ENCODE measurements around the gene PLA2G4D.

PLA2G4D gene

GRCh38 chr15:42069496-42070278 is 24.7 kb downstream of the PLA2G4D start:
- DNase-seq: no peak

- DNase-seq: no peak
These were observed 25.3 kb downstream of the PLA2G4D start for GRCh38 chr15:42069025-42069424.

- DNase-seq: no peak
These were observed 25.8 kb downstream of the PLA2G4D start for GRCh38 chr15:42068601-42069000.

GRCh38 chr15:42066764-42067415 is 27.5 kb downstream of the PLA2G4D start:
- no peak for DNase-seq

- DNase-seq: no peak
These were observed 28.9 kb downstream of the PLA2G4D start for GRCh38 chr15:42065468-42065867.

GRCh38 chr15:42065033-42065432 is 29.3 kb downstream of the PLA2G4D start:
- DNase-seq: no peak

- DNase-seq: no peak
These were observed 30.1 kb downstream of the PLA2G4D start for GRCh38 chr15:42064271-42064670.

GRCh38 chr15:42063122-42063848 is 31.1 kb downstream of the PLA2G4D start:
- DNase-seq: no peak

- DNase-seq: no peak
These were observed 32.0 kb downstream of the PLA2G4D start for GRCh38 chr15:42062284-42062806.

GRCh38 chr15:42060797-42061196 is 33.6 kb downstream of the PLA2G4D start:
- DNase-seq: no peak

GRCh38 chr15:42060477-42060763 is 33.9 kb downstream of the PLA2G4D start:
- no peak for DNase-seq

- DNase-seq: peak; percentile 70 to 77 (median 75)
These were observed 34.5 kb downstream of the PLA2G4D start for GRCh38 chr15:42059661-42060476.

GRCh38 chr15:42058791-42059190 is 35.6 kb downstream of the PLA2G4D start:
- DNase-seq: no peak

GRCh38 chr15:42057799-42058646 is 36.3 kb downstream of the PLA2G4D start:
- no peak for DNase-seq

- DNase-seq: peak; percentile 78 to 89 (median 79)
These were observed 37.2 kb downstream of the PLA2G4D start for GRCh38 chr15:42056934-42057798.

GRCh38 chr15:42053914-42054313 is 40.4 kb downstream of the PLA2G4D start:
- DNase-seq: no peak

- DNase-seq: no peak
These were observed 41.4 kb downstream of the PLA2G4D start for GRCh38 chr15:42053010-42053409.

GRCh38 chr15:42050484-42051255 is 43.7 kb downstream of the PLA2G4D start:
- no peak for DNase-seq

GRCh38 chr15:42048821-42049200 is 45.6 kb downstream of the PLA2G4D start:
- no peak for DNase-seq
